ENCODE results near the gene ITFG1. TPM values are rescaled to one million over a fixed set of nuclear protein-coding genes. Genes with fewer than 3 reads are reported as not detected.

The ITFG1 gene
- total and polyA plus RNA-seq, 2 of the 8 experiments (the other 6 are each of a cell fraction or from before 2014, with no cell fraction given): 13.8 to 22.2 TPM

- Histone ChIP-seq H3K79me2 (ENCODE audit: control insufficient read depth in 1 of 2, insufficient read depth in 2 of 2, low read length in 2 of 2) (no peaks in the 10 kb centered on the region), H2BK120ac (replicated peaks; ENCODE audit: low read depth, low read length) (no peak overlapping the region), H2BK20ac (ENCODE audit: low read length) (no peak overlapping the region), H3K36me3 (ENCODE audit: control insufficient read depth in 2 of 4, insufficient read depth in 4 of 4, low read length in 3 of 4) (no peaks in the 10 kb centered on the region), H3K23ac (ENCODE audit: insufficient read length) (no peak overlapping the region), H3K79me1 (ENCODE audit: low read depth, low read length) (no peaks in the 10 kb centered on the region), H2AK5ac (ENCODE audit: low read depth, low read length) (no peak overlapping the region), H2BK5ac (ENCODE audit: low read depth, low read length) (no peak overlapping the region), H3K4me3 (ENCODE audit: extremely low read depth in 1 of 4, insufficient read depth in 2 of 4, low read depth in 3 of 4, low read length in 4 of 4) (no peak overlapping the region), H3K27me3 (replicated peaks in 1 of 4; ENCODE audit: control insufficient read depth in 3 of 4, extremely low read depth in 1 of 4, insufficient read depth in 3 of 4, low read length in 3 of 4) (no peaks in the 10 kb centered on the region), H3K4me2 (ENCODE audit: insufficient read depth in 1 of 2, low read depth in 2 of 2, low read length in 2 of 2) (no peak overlapping the region), H3K56ac (replicated peaks; ENCODE audit: insufficient read length, low read depth, low read length) (no peak overlapping the region), H2BK15ac (ENCODE audit: low read length) (no peak overlapping the region), H2BK12ac (ENCODE audit: low read depth, low read length) (no peak overlapping the region), H4K20me1 (replicated peaks in 1 of 2; ENCODE audit: control insufficient read depth in 1 of 2, insufficient read depth in 2 of 2, low read length in 2 of 2) (no peaks in the 10 kb centered on the region), H3K18ac (ENCODE audit: extremely low read depth, low read length) (no peak overlapping the region), H3K4ac (replicated peaks; ENCODE audit: insufficient read length, low read depth, low read length) (no peak overlapping the region), H3K14ac (ENCODE audit: insufficient read length) (no peak overlapping the region), H4K91ac (replicated peaks; ENCODE audit: insufficient read length, low read length) (no peak overlapping the region), H3K9ac (replicated peaks in 1 of 4; ENCODE audit: extremely low read depth in 1 of 4, low read depth in 3 of 4, low read length in 3 of 4) (no peak overlapping the region), H3K4me1 (replicated peaks in 1 of 4; ENCODE audit: control insufficient read depth in 3 of 4, insufficient read depth in 4 of 4, low read length in 3 of 4) (no peaks in the 10 kb centered on the region), H4K5ac (ENCODE audit: insufficient read length, low read depth, low read length) (no peak overlapping the region), H3K27ac (ENCODE audit: low read depth, low read length) (no peak overlapping the region), H4K8ac (ENCODE audit: extremely low read depth, insufficient read depth, low read length) (no peak overlapping the region), H2AFZ (ENCODE audit: low read length) (no peak overlapping the region), H3K9me3 (ENCODE audit: insufficient read depth in 2 of 2, low read depth in 1 of 2, low read length in 1 of 2) (no peaks in the 10 kb centered on the region), H3K23me2 (ENCODE audit: low read depth, low read length) (no peaks in the 10 kb centered on the region; the same call in 1 of the 2 replicates)
- ChIA-PET CTCF (ENCODE audit: partially characterized antibody) (no interaction called here), POLR2A (ENCODE audit: partially characterized antibody) (no interaction called here)
- WGBS, 2 experiments (ENCODE audit: extremely low coverage in 1 of 2, insufficient coverage in 1 of 2, insufficient read length in 1 of 2, insufficient replicate concordance in 2 of 2, low coverage in 1 of 2, low lambda C conversion rate in 2 of 2, missing lambda C conversion rate in 1 of 2): 91% methylated on average over 6 of the region's 6 CpGs; no CpG with 5 or more reads in 1 of the 2 experiments
- DNase-seq (ENCODE audit: low read depth in 1 of 2, low spot score in 2 of 2) (no peak), FAIRE-seq (no peak)
- no peak for TF ChIP-seq PHF8 (conservative IDR thresholded peaks at IDR 0.05; ENCODE audit: low read depth, low read length)
- TF ChIP-seq BCL11A (IDR thresholded peaks at IDR 0.05; ENCODE audit: low read depth in 2 of 2, low read length in 2 of 2): no peak
- TF ChIP-seq EP300 (IDR thresholded peaks at IDR 0.05; ENCODE audit: borderline replicate concordance in 1 of 2, low read depth in 2 of 2, low read length in 2 of 2): no peak
- TF ChIP-seq RBBP5 (IDR thresholded peaks at IDR 0.05; ENCODE audit: borderline replicate concordance, low read depth, low read length): no peak
- TF ChIP-seq POU5F1 (IDR thresholded peaks at IDR 0.05; ENCODE audit: low read depth, low read length): no peak
- TF ChIP-seq GTF2F1 (IDR thresholded peaks at IDR 0.05; ENCODE audit: borderline replicate concordance, low read depth, low read length): no peak
- TF ChIP-seq HDAC6 (IDR thresholded peaks at IDR 0.05; ENCODE audit: low read depth, low read length): no peak
- TF ChIP-seq HDAC2 (IDR thresholded peaks at IDR 0.05; ENCODE audit: borderline replicate concordance in 1 of 2, low read depth in 2 of 2, low read length in 2 of 2): no peak
- TF ChIP-seq FOSL1 (IDR thresholded peaks at IDR 0.05; ENCODE audit: insufficient read depth, low read depth, low read length): no peak
- TF ChIP-seq POLR2AphosphoS5 (IDR thresholded peaks at IDR 0.05; ENCODE audit: low read depth, low read length): no peak
- TF ChIP-seq KDM1A (IDR thresholded peaks at IDR 0.05; ENCODE audit: borderline replicate concordance, low read length): no peak
- TF ChIP-seq SIX5 (IDR thresholded peaks at IDR 0.05; ENCODE audit: low read depth, low read length): no peak
- no peak for TF ChIP-seq JUND (IDR thresholded peaks at IDR 0.05; ENCODE audit: low read length)
Observed at GRCh38 chr16:47299587-47299986, 161.3 kb downstream of the ITFG1 start.

Data from H1 (cell line).